Neural crest cell (in vitro differentiated cells): ENCODE data around the gene FAT1. TPM values are rescaled to one million over a fixed set of nuclear protein-coding genes. Genes with fewer than 3 reads are reported as not detected.
A peak's percentile ranks its signal among the peaks of the same experiment; 100 is the strongest.

ENCODE experiments used
- DNase-seq: peaks from one replicate; pipeline ENCODE4 v3.0.0; 2021; ENCODE audit warnings: low read depth, mixed read lengths, low spot score
- H3K27ac Mint-ChIP-seq: one replicate; pipeline ENCODE4 v1.8.0; 2021; ENCODE audit warnings: mild to moderate bottlenecking, mixed read lengths; ENCODE audit not compliant: unreplicated experiment
- H3K27me3 Mint-ChIP-seq: 2 replicates; pipeline ENCODE4 v1.8.0; 2021; ENCODE audit warnings: low read depth, mild to moderate bottlenecking, mixed read lengths
- H3K36me3 Mint-ChIP-seq: 2 replicates; pipeline ENCODE4 v1.8.0; 2021; ENCODE audit warnings: low read depth, mild to moderate bottlenecking, mixed read lengths
- H3K4me1 Mint-ChIP-seq: 2 replicates; pipeline ENCODE4 v1.8.0; 2021; ENCODE audit warnings: mixed read lengths
- H3K4me3 Mint-ChIP-seq: one replicate; pipeline ENCODE4 v1.8.0; 2021; ENCODE audit warnings: mild to moderate bottlenecking, mixed read lengths
- H3K9me3 Mint-ChIP-seq: 2 replicates; pipeline ENCODE4 v1.8.0; 2021; ENCODE audit warnings: mixed read lengths
- total RNA-seq: library from RNA; stranded (reverse); gene quantifications from 2 replicates; pipeline ENCODE4 v1.2.1, GENCODE V29; 2021
- TF ChIP-seq, protein P1 (sequence below): fragments of 200-600 bp; sonication (generic); conservative IDR thresholded peaks from 2 replicates; pipeline ENCODE4 v1.5.0; 2021; ENCODE audit warnings: antibody characterized with exemption, mild to moderate bottlenecking

The FAT1 gene
- total RNA-seq, 1 donor from 2014 or later = 130 TPM

DNA sequence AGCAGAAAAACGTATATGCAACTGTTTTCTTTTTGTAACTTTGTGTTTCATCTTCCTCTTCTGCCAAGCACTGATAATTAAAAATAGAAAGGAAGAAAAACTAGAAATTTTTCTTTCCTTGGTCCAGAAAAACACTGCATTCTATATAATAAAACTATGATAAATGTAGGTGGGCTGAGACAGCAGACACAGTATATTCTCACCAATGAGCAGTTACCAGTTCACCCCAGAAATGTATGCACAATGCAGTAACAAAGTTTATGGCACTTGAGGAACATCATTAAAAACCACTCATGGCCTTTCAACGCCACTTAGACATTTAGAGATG lies 79.4 kb downstream of the FAT1 start:
- Mint-ChIP-seq H3K9me3 (no peaks in the 10 kb centered on the region), H3K27ac (no peak overlapping the region), H3K4me3 (no peak overlapping the region), H3K4me1 (peaks cover 3% of the 10 kb centered on the region), H3K36me3 (peaks cover 7% of the 10 kb centered on the region), H3K27me3 (no peaks in the 10 kb centered on the region)
- TF ChIP-seq, protein P1, sequence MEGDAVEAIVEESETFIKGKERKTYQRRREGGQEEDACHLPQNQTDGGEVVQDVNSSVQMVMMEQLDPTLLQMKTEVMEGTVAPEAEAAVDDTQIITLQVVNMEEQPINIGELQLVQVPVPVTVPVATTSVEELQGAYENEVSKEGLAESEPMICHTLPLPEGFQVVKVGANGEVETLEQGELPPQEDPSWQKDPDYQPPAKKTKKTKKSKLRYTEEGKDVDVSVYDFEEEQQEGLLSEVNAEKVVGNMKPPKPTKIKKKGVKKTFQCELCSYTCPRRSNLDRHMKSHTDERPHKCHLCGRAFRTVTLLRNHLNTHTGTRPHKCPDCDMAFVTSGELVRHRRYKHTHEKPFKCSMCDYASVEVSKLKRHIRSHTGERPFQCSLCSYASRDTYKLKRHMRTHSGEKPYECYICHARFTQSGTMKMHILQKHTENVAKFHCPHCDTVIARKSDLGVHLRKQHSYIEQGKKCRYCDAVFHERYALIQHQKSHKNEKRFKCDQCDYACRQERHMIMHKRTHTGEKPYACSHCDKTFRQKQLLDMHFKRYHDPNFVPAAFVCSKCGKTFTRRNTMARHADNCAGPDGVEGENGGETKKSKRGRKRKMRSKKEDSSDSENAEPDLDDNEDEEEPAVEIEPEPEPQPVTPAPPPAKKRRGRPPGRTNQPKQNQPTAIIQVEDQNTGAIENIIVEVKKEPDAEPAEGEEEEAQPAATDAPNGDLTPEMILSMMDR = no peak
- DNase-seq = no peak

DNA sequence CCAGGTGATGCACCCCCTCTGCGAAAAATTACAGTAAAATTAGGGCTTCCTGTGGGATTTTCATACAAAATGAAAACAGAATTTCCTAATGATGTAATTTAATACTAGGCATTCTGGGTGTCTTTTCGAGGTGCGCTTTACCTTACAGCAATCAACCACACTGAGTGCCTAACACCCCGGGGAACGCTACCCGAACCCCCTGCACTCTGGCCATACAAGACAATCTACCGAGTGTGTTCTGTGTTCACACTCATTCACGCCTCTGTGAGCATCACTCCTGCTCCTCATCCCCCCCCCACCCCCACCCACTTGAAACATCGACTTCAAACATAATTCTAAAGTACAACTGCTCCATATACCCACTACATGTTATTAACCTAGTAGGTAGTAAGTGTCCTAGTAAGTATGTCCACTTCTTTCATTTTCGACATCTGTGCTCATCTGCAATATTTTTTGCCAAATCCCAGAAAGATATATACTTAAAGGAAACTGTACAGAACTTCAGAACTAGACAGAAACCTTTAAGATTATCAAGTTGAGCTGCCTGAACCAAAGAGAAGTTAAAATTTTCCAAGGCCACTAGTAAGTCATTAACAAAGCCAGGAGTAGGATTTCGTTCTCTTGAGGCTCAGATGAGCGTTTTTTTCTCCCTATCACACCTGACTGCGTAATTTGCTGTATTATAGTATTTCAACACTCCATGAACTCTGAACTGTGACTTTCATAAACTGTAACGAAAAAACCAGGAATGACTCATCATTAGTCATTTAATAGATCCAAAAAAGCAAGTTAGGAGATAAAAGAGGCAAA lies 80.0 kb downstream of the FAT1 start:
- TF ChIP-seq, protein P1 = no peak
- no peak overlapping the region for H3K27ac Mint-ChIP-seq
- no peaks in the 10 kb centered on the region for H3K27me3 Mint-ChIP-seq
- DNase-seq = no peak
- peaks cover 6% of the 10 kb centered on the region for H3K36me3 Mint-ChIP-seq
- H3K4me1 Mint-ChIP-seq = peaks cover 3% of the 10 kb centered on the region
- H3K4me3 Mint-ChIP-seq = no peak overlapping the region
- H3K9me3 Mint-ChIP-seq = no peaks in the 10 kb centered on the region

DNA sequence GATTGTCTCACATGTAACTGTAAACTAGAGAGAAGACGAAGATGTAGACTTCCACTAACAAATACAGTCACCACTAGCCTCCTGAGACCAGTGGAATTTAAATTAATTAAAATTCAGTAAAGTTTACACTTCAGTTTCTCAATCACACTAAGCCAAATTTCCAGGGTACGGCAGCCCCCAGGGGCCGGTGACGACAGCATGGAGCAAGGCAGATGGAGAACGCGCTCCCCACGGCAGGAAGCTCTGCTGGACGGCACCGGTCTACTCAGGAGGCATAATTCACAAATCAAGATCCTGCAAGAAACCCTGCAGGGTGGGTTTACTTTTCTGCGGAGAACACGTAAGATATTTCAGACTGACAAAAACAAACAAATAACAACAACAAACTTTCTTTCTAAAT lies 80.7 kb downstream of the FAT1 start:
- Mint-ChIP-seq H3K4me3 (no peak overlapping the region), H3K27me3 (no peaks in the 10 kb centered on the region), H3K9me3 (no peaks in the 10 kb centered on the region), H3K36me3 (peaks cover 5% of the 10 kb centered on the region), H3K27ac (peak overlapping the region; percentile 0), H3K4me1 (peaks cover 3% of the 10 kb centered on the region)
- TF ChIP-seq, protein P1 = no peak
- DNase-seq = no peak

DNA sequence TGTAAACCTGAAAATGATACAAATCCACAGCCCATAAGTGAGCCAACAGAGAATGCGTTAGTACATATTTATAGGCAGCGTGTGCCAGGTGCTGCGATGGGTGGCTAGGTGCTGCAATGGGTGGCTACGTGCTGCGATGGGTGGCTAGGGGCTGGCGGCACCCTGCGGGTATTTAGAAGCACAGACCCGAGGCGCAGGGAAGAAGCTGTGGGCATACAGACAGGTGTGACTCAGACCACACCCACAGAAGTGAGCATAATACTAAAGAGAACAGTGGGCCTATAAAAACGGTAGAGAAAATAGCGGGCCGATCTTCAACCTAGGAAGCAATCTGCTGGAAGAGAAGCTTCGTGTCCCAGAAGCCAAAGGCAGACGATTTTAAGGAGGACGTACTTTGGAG lies 81.1 kb downstream of the FAT1 start:
- Mint-ChIP-seq H3K36me3 (peaks cover 3% of the 10 kb centered on the region), H3K27me3 (no peaks in the 10 kb centered on the region), H3K27ac (peak overlapping the region; percentile 0), H3K9me3 (no peaks in the 10 kb centered on the region), H3K4me3 (no peak overlapping the region), H3K4me1 (peaks cover 3% of the 10 kb centered on the region)
- DNase-seq = no peak
- TF ChIP-seq, protein P1 = no peak

DNA sequence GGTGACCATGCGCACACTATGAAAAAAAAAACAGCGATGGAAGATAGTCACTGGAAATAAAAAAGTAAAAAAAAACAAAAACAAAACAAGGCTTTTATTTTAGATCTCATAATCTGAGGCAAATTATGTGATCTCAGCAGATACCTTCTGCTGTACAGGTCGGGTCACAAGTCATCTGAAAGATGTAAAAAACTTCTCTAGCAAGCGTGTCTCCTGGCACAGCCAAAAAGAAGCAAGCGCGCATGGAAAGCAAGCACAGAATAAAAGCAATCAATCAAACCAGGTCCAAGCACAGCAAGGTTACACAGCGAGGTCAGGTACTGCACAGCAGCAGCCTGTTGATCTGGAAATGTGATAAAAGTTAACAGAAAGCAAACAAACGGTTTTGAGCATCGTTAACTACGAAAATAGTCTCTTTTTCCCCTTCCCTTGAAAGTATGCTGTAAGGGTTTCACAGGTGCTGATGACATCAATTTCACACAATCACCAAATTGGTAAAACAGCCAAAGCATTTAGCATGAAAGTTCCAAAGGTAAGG lies 89.0 kb downstream of the FAT1 start:
- no peak for DNase-seq
- no peaks in the 10 kb centered on the region for H3K27me3 Mint-ChIP-seq
- H3K27ac Mint-ChIP-seq = no peak overlapping the region
- H3K9me3 Mint-ChIP-seq = no peaks in the 10 kb centered on the region
- H3K36me3 Mint-ChIP-seq = peaks cover 35% of the 10 kb centered on the region
- TF ChIP-seq, protein P1 = no peak
- no peak overlapping the region for H3K4me3 Mint-ChIP-seq
- H3K4me1 Mint-ChIP-seq = peaks cover 8% of the 10 kb centered on the region
